Endothelial cell of umbilical vein (primary cell): Measurements from ENCODE around the gene MYD88. TPM values are rescaled to one million over a fixed set of nuclear protein-coding genes. Genes with fewer than 3 reads are reported as not detected.

Source experiments
- BruUV-seq: library from RNA; stranded (reverse); fragments of 400-500 nt; replicated peaks from 2 replicates; lab custom pipeline; 2021; lab: Mats Ljungman, UMichigan
- CTCF ChIA-PET: fragments of 300-600, 350-600 bp; sonication (Branson Sonifier 250); formaldehyde crosslinking; loops from one replicate; lab custom pipeline; 2021; ENCODE audit warnings: antibody characterized with exemption, inconsistent platforms; lab: Charles Lee
- POLR2A ChIA-PET: fragments of 300-600, 350-600 bp; sonication (Branson Sonifier 250); formaldehyde crosslinking; loops from one replicate; lab custom pipeline; 2021; ENCODE audit warnings: antibody characterized with exemption, inconsistent platforms; lab: Charles Lee
- DNase-seq: peaks from one replicate; pipeline ENCODE4 v3.0.0-alpha.2; 2011; ENCODE audit warnings: low read depth, low spot score
- FAIRE-seq: peaks from 2 replicates; lab custom pipeline; 2011; peaks lifted over from hg19 to GRCh38; lab: Jason Lieb, UNC
- H2AFZ ChIP-seq: 2 replicates; pipeline ENCODE4 v1.6.0; 2012; ENCODE audit warnings: low read depth, low read length, control low read depth, inconsistent platforms
- H3K27ac ChIP-seq: 2 replicates; pipeline ENCODE4 v1.5.1; 2011; ENCODE audit warnings: low read depth, mild to moderate bottlenecking, control low read depth, low read length, moderate library complexity; ENCODE audit not compliant: insufficient read depth
- H3K27me3 ChIP-seq, 2 experiments: 2 replicates each; pipeline versions ENCODE4 v1.6.0 to v1.6.1; 2011; ENCODE audit warnings: low read length in 2 of 2, mixed read lengths in 1 of 2; ENCODE audit not compliant: control insufficient read depth in 2 of 2, insufficient read depth in 2 of 2
- H3K36me3 ChIP-seq, 2 experiments: 2 replicates in 1 of 2; 3 replicates in 1 of 2; pipeline ENCODE4 v1.5.1; 2011; ENCODE audit warnings: low read length in 2 of 2, mild to moderate bottlenecking in 1 of 2, moderate library complexity in 1 of 2; ENCODE audit not compliant: control insufficient read depth in 2 of 2, insufficient read depth in 2 of 2; ENCODE audit errors: extremely low read depth in 1 of 2
- H3K4me1 ChIP-seq: 3 replicates; pipeline ENCODE4 v1.5.1; 2011; ENCODE audit warnings: mild to moderate bottlenecking, low read length; ENCODE audit not compliant: control insufficient read depth, insufficient read depth; ENCODE audit errors: extremely low read depth
- H3K4me2 ChIP-seq: 2 replicates; pipeline ENCODE4 v1.6.1; 2011; ENCODE audit warnings: low read length, control low read depth, mixed read lengths; ENCODE audit not compliant: insufficient read depth
- H3K4me3 ChIP-seq, 3 experiments: fragments of 200-600 bp in 1 of 3; sonication (generic), shearing (Covaris generic) in 1 of 3; replicated peaks in 1 of 3; 2 replicates each; pipeline ENCODE4 v1.5.1; 2011 to 2016; ENCODE audit warnings: control low read depth in 3 of 3, low read length in 3 of 3, mild to moderate bottlenecking in 2 of 3, inconsistent platforms in 1 of 3, low read depth in 1 of 3, moderate library complexity in 1 of 3; ENCODE audit not compliant: insufficient read depth in 1 of 3
- H3K79me2 ChIP-seq: 2 replicates; pipeline ENCODE4 v1.6.0; 2012; ENCODE audit warnings: low read length, inconsistent platforms; ENCODE audit not compliant: control insufficient read depth, insufficient read depth
- H3K9ac ChIP-seq: replicated peaks from 2 replicates; pipeline ENCODE3; 2011; ENCODE audit warnings: low read length, control low read depth; ENCODE audit not compliant: insufficient read depth; ENCODE audit errors: extremely low read depth
- H3K9me1 ChIP-seq: replicated peaks from 3 replicates; pipeline ENCODE4 v1.6.0; 2011; ENCODE audit warnings: mild to moderate bottlenecking, low read length; ENCODE audit not compliant: control insufficient read depth, insufficient read depth; ENCODE audit errors: extremely low read depth
- H3K9me3 ChIP-seq: replicated peaks from 2 replicates; pipeline ENCODE4 v1.5.1; 2012; ENCODE audit warnings: low read length, inconsistent platforms; ENCODE audit not compliant: control insufficient read depth, insufficient read depth
- H4K20me1 ChIP-seq: replicated peaks from 2 replicates; pipeline ENCODE3; 2011; ENCODE audit warnings: mild to moderate bottlenecking, low read length; ENCODE audit not compliant: control insufficient read depth, insufficient read depth; ENCODE audit errors: extremely low read depth
- CTCF ChIP-seq, 2 donors: IDR thresholded peaks; 1 replicate in 1 of 2; 2 replicates in 1 of 2; pipeline ENCODE4 v1.5.1; 2011; ENCODE audit warnings: low read length in 2 of 2, mild to moderate bottlenecking in 2 of 2, moderate library complexity in 2 of 2, control low read depth in 1 of 2, inconsistent platforms in 1 of 2, low read depth in 1 of 2; ENCODE audit not compliant: insufficient read depth in 1 of 2; ENCODE audit errors: extremely low read depth in 1 of 2
- GATA2 ChIP-seq: IDR thresholded peaks from 2 replicates; pipeline ENCODE4 v1.7.0; 2011; ENCODE audit warnings: low read depth, mild to moderate bottlenecking, moderate library complexity, mixed read lengths, low read length; ENCODE audit not compliant: insufficient read length, insufficient read depth
- JUN ChIP-seq: IDR thresholded peaks from 2 replicates; pipeline ENCODE4 v1.6.1; 2011; ENCODE audit warnings: borderline replicate concordance, low read depth; ENCODE audit not compliant: insufficient read length, insufficient read depth
- MAX ChIP-seq: IDR thresholded peaks from 2 replicates; pipeline ENCODE4 v1.6.1; 2011; ENCODE audit not compliant: insufficient read depth, insufficient read length
- POLR2A ChIP-seq: IDR thresholded peaks from 2 replicates; pipeline ENCODE4 v1.6.1; 2012; ENCODE audit warnings: low read depth, mild to moderate bottlenecking, control low read depth, low read length
- POLR2AphosphoS5 ChIP-seq: IDR thresholded peaks from 2 replicates; pipeline ENCODE4 v1.6.1; 2012; ENCODE audit warnings: low read depth, mild to moderate bottlenecking, control low read depth, low read length, moderate library complexity; ENCODE audit not compliant: insufficient read depth
- dilution Hi-C: fragments of 300-500 bp; cut with MboI; formaldehyde crosslinking; loops from one replicate; pipeline ENCODE4 v1.15.0; 2019; ENCODE audit warnings: low sequenced_read_pairs; ENCODE audit not compliant: extremely low pct_ligation_motif_present
- intact Hi-C: fragments of 100-400 bp; cut with micrococcal nuclease; formaldehyde crosslinking; loops from one replicate; pipeline ENCODE4 v1.10.0; 2022
- polyA plus RNA-seq, 4 experiments: library from polyadenylated mRNA; depleted of rRNA in 3 of 4; stranded (reverse) in 3 of 4; unstranded in 1 of 4; fragments of >200 nt; gene quantifications; 2 replicates each; pipeline versions ENCODE4 v1.2.1 to v1.2.3, GENCODE V29; 2011 to 2012; ENCODE audit warnings: missing spikeins in 1 of 4
- total RNA-seq: library from RNA; stranded (reverse); gene quantifications from 2 replicates; pipeline ENCODE4 v1.2.3, GENCODE V29; 2021

Gene MYD88
- total and polyA plus RNA-seq, 2 donors (not counting 3 experiments of a cell fraction or from before 2014, with no cell fraction given): 35.1 to 55.0 TPM

- intact Hi-C loops (no loop called here), dilution Hi-C loops (no loop called here)
- Histone ChIP-seq H3K27me3 (no peaks in the 10 kb centered on the region), H3K4me1 (no peaks in the 10 kb centered on the region), H3K27ac (no peak overlapping the region), H2AFZ (no peak overlapping the region), H3K9me3 (no peaks in the 10 kb centered on the region), H3K36me3 (peaks cover 9 to 18% of the 10 kb centered on the region in 2 experiments), H3K4me3 (no peak overlapping the region), H3K4me2 (no peak overlapping the region), H3K9ac (no peak overlapping the region), H3K9me1 (no peaks in the 10 kb centered on the region), H4K20me1 (no peaks in the 10 kb centered on the region), H3K79me2 (no peaks in the 10 kb centered on the region)
- TF ChIP-seq POLR2AphosphoS5: no peak
- no peak for TF ChIP-seq CTCF (IDR thresholded peaks at IDR 0.05; ENCODE audit: extremely low read depth in 1 of 2, insufficient read depth in 1 of 2, low read depth in 1 of 2, low read length in 2 of 2)
- no peak for TF ChIP-seq MAX
- TF ChIP-seq POLR2A: no peak
- TF ChIP-seq JUN: no peak
- no peak for TF ChIP-seq GATA2
- ChIA-PET POLR2A (no interaction called here), CTCF (interaction anchor here (0.9 to 2.6 kb wide), 6 partner anchors 10 to 226 kb away, joined by 3 to 10 read pairs (median 4); partner anchors contain the start of gene XYLB)
- FAIRE-seq (no peak), DNase-seq (no peak)
- BruUV-seq: no TSS peak
Measured at GRCh38 chr3:38120693-38121450, 17.6 kb upstream of the MYD88 start.
